Thymus (tissue), 11 donors: ENCODE measurements around the gene BCAT1. TPM values are rescaled to one million over a fixed set of nuclear protein-coding genes. Genes with fewer than 3 reads are reported as not detected.
"Not testable (repeated sequence)": the region's sequence is repeated elsewhere in the genome, so short reads cannot be mapped to it uniquely, and the experiment has no call there.

ENCODE experiments used
- DNase-seq, 9 donors: peaks; one replicate each; pipeline ENCODE4 v3.0.0-alpha.2; 2013; ENCODE audit warnings: low spot score in 9 of 9, low read depth in 6 of 9, missing footprints in 1 of 9
- H3K27ac ChIP-seq, 2 donors: one replicate each; pipeline ENCODE4 v1.5.1; 2013; ENCODE audit warnings: control low read depth in 1 of 2, low read depth in 1 of 2, low read length in 1 of 2, mild to moderate bottlenecking in 1 of 2, moderate library complexity in 1 of 2
- H3K27me3 ChIP-seq, 2 donors: one replicate each; pipeline ENCODE4 v1.5.1; 2013; ENCODE audit warnings: low read length in 1 of 2; ENCODE audit not compliant: control insufficient read depth in 2 of 2, insufficient read depth in 1 of 2
- H3K36me3 ChIP-seq, 2 donors: one replicate each; pipeline ENCODE4 v1.5.1; 2013; ENCODE audit warnings: low read length in 1 of 2, mild to moderate bottlenecking in 1 of 2, moderate library complexity in 1 of 2; ENCODE audit not compliant: control insufficient read depth in 2 of 2, insufficient read depth in 2 of 2
- H3K4me1 ChIP-seq, 2 donors: one replicate each; pipeline ENCODE4 v1.5.1; 2013; ENCODE audit warnings: low read length in 2 of 2; ENCODE audit not compliant: control insufficient read depth in 2 of 2, insufficient read depth in 2 of 2
- H3K4me3 ChIP-seq, 2 donors: one replicate each; pipeline ENCODE4 v1.5.1; 2013; ENCODE audit warnings: low read length in 2 of 2, control low read depth in 1 of 2, mild to moderate bottlenecking in 1 of 2
- H3K9me3 ChIP-seq, 2 donors: one replicate each; pipeline ENCODE4 v1.5.1; 2013; ENCODE audit warnings: low read length in 1 of 2, mild to moderate bottlenecking in 1 of 2; ENCODE audit not compliant: control insufficient read depth in 2 of 2, insufficient read depth in 1 of 2
- WGBS: extraction: QIAGEN DNeasy Blood & Tissue Kit; methylation state at CpG from one replicate; pipeline ENCODE4 v1.1.7; 2013; 5-methylcytosine and 5-hydroxymethylcytosine counted together
- polyA plus RNA-seq: library from polyadenylated mRNA; stranded (reverse); fragments of 200-250 nt; gene quantifications from one replicate; pipeline ENCODE4 v1.2.3, GENCODE V29; 2013
- total RNA-seq: library from RNA; stranded (reverse); fragments of 120-200 nt; gene quantifications from one replicate; pipeline ENCODE4 v1.2.4, GENCODE V29; 2013
- donor health status: healthy.

The BCAT1 gene
- total and polyA plus RNA-seq, 2 donors: 6.0 to 18.5 TPM

DNA sequence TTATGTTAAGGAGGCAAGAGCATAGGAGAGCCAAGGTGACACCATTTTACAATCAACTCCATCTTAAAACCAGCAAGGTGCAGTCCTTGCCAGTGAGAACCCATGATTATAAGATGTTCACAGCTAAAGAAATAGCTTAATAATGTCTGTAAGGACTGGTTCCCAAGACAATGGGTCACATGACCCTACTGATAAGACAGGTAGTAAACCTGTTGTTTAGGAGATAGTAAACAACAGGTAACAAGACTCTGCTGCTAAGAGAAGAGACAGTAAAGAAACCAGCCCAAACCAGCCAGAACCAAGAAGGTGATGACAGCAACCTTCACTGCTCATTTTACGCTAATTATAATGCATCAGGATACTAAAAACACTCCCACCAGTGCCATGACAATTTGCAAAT lies 23.2 kb upstream of the BCAT1 start:
- H3K27ac ChIP-seq: no peak overlapping the region
- no peaks in the 10 kb centered on the region for H3K36me3 ChIP-seq
- H3K9me3 ChIP-seq: no peaks in the 10 kb centered on the region
- H3K4me1 ChIP-seq: no peaks in the 10 kb centered on the region
- no peak for DNase-seq
- WGBS: 98% methylated on average over 1 of the region's 1 CpG
- no peak overlapping the region for H3K4me3 ChIP-seq
- H3K27me3 ChIP-seq: no peaks in the 10 kb centered on the region

DNA sequence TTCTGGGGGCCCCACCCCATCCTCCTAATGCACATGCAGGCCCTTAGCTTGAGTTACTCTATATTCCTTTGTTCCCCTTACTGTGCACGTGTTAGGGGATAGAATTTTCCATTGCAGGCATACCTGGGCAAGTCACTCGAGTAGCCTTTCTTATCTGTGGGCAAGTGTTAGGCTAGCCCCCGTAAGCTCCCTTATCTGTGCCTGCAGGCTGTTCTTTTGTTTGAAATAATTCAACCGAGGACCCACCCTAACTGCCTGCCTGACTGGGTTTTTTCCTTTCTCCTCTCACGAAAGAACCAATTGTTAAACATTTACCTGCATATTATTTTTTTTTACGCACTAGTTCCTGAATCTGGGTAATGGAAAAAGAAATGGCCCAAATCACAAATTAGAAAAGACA lies 21.3 kb upstream of the BCAT1 start:
- no peaks in the 10 kb centered on the region for H3K27me3 ChIP-seq
- DNase-seq: no peak
- 90% methylated on average over 6 of the region's 6 CpGs for WGBS
- no peaks in the 10 kb centered on the region for H3K36me3 ChIP-seq
- no peak overlapping the region for H3K4me3 ChIP-seq
- no peak overlapping the region for H3K27ac ChIP-seq
- no peaks in the 10 kb centered on the region for H3K9me3 ChIP-seq
- no peaks in the 10 kb centered on the region for H3K4me1 ChIP-seq

DNA sequence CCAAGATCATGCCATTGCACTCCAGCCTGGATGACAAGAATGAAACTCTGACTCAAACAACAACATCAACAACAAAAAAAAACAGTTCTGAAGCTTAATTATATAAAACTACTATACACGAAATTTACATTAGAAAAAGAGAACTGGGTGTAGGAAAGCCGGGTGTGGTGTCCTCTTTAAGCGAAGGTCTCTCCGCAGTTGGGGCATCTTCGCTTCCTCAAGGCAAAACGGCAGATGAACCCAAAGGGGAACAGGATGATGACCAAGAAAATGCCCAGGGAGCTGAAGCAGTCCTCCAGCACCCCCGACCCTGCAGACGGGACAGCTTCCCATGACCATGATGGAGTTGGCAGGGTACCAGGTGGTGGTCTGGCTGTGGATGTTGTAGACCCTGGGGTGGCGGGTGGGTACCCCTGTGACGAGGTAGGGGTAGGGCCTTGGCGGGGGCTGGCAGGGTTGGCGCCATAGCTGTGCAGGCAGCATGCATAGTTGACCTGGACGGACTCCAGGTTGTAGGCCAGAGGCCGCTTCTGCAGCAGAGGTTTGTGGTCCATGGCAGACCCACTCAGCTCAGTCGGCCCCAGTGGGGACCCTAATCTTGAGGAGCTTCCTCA lies 18.2 kb upstream of the BCAT1 start:
- Histone ChIP-seq H3K4me3 (no peak overlapping the region), H3K27ac (no peak overlapping the region), H3K36me3 (no peaks in the 10 kb centered on the region), H3K9me3 (peaks cover 0 to 3% of the 10 kb centered on the region in 2 donors), H3K27me3 (no peaks in the 10 kb centered on the region), H3K4me1 (no peaks in the 10 kb centered on the region)
- DNase-seq: no peak
- WGBS: 97% methylated on average over 15 of the region's 15 CpGs

DNA sequence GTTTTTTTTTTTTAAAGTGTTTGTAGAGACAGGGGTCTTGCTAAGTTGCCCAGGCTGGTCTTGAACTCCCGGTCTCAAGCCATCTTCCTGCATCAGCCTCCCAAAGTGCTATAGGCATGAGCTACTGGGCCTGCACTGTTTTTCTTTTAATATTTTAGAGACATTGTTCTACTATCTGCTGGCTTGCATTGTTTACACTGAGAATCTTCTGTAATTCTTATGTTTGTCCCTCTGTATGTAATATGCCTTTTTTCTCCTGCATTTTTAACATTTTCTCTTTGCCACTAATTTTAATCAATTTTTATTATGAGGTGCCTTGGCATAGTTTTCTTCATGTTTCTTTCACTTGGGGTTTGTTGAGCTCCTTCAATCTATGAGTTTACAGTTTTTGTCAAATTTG lies 15.4 kb upstream of the BCAT1 start:
- WGBS: 98% methylated on average over 1 of the region's 1 CpG
- no peak overlapping the region for H3K27ac ChIP-seq

DNA sequence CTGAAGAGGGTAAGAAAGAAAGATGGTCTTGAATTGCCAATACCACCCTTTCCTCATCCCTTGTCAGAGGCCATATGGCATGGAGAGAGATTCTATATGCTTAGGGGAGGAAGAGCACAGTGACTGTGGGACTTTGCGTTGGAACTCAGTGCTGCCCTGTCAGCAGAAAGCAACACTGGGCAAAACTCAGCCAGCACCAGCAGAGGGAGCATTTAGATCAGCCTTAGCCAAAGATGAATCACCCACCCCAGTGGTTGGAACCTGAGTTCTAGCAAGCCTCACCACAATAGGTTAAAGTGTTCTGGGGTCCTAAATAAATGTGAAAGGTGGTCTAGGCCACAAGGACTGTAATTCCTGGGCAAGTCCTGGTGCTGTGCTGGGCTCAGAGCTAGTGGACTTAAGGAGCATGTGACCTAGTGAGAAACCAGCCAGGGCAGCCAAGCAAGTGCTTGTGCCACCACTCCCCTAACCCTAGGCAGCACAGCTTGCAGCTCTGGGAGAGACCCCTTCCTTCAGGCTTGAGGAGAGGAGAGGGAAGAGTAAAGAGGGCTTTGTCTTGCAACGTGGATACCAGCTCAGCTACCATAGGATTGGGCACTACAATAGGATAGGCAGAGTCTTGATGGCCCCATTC lies 11.4 kb upstream of the BCAT1 start:
- Histone ChIP-seq H3K36me3 (no peaks in the 10 kb centered on the region), H3K27ac (no peak overlapping the region), H3K27me3 (no peaks in the 10 kb centered on the region), H3K9me3 (peaks cover 0 to 3% of the 10 kb centered on the region in 2 donors), H3K4me3 (no peak overlapping the region), H3K4me1 (no peaks in the 10 kb centered on the region)
- WGBS: 52% methylated on average over 2 of the region's 2 CpGs
- DNase-seq: peak in 5 of 9 donors; percentile 26 to 68 (median 42)

More for the DNA sequence above, 15.4 kb upstream of the BCAT1 start:
- DNase-seq: no peak
- Histone ChIP-seq H3K27me3 (no peaks in the 10 kb centered on the region), H3K4me3 (no peak overlapping the region), H3K36me3 (no peaks in the 10 kb centered on the region), H3K9me3 (peaks cover 0 to 3% of the 10 kb centered on the region in 2 donors), H3K4me1 (no peaks in the 10 kb centered on the region)

DNA sequence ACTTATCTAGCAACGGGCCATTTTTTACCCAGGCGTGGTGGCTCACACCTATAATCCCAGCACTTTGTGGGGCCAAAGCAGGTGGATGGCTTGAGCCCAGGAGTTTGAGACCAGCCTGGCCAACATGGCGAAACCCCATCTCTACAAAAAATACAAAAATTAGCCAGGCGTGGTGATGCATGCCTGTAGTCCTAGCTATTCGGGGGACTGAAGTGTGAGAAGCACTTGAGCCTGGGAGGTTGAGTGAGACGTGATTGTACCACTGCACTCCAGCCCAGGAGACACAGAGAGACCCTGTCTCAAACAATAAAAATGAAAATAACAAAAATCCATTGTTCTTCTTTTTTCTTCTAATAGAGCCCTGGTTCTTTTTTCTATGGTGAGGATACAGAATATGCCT lies 7.5 kb upstream of the BCAT1 start:
- not testable (repeated sequence) for H3K36me3 ChIP-seq, H3K27me3 ChIP-seq, DNase-seq, H3K4me3 ChIP-seq, H3K9me3 ChIP-seq, H3K27ac ChIP-seq, H3K4me1 ChIP-seq
- 97% methylated on average over 6 of the region's 6 CpGs for WGBS

DNA sequence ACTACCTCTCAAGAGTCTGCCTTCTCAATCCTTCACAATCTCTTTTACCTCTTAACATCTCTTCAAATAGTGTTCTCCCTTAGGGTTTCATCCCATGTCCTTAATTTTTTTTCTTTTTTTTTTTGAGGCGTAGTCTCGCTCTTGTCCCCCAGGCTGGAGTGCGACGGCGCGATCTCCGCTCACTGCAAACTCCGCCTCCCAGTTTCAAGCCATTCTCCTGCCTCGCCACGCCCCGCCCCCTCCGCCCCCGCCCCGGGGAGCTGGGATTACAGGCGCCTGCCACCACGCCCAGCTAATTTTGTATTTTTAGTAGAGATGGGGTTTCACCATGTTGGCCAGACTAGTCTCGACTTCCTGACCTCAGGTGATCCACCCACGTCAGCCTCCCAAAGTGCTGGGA lies 7.0 kb upstream of the BCAT1 start:
- DNase-seq: no peak
- 95% methylated on average over 18 of the region's 18 CpGs for WGBS
- no peaks in the 10 kb centered on the region for H3K27me3 ChIP-seq
- no peaks in the 10 kb centered on the region for H3K4me1 ChIP-seq
- no peak overlapping the region for H3K4me3 ChIP-seq
- H3K9me3 ChIP-seq: no peaks in the 10 kb centered on the region
- H3K36me3 ChIP-seq: no peaks in the 10 kb centered on the region
- H3K27ac ChIP-seq: no peak overlapping the region

DNA sequence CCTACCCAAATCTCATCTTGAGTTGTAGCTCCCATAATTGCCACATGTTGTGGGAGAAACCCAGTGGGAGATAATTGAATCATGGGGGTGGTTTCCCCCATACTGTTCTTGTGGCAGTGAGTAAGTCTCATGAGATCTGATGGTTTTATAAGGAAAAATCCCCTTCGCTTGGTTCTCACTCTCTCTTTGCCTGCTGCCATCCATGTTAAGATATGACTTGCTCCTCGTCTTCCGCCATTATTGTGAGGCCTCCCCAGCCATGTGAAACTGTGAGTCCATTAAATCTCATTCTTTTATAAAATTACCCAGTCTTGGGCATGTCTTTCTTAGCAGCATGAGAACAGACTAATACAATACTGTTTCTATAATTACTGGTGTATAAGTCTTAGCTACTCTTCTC lies 6.5 kb upstream of the BCAT1 start:
- 95% methylated on average over 3 of the region's 3 CpGs for WGBS
- Histone ChIP-seq H3K9me3 (no peaks in the 10 kb centered on the region), H3K4me3 (no peak overlapping the region), H3K4me1 (no peaks in the 10 kb centered on the region), H3K27ac (no peak overlapping the region), H3K27me3 (no peaks in the 10 kb centered on the region), H3K36me3 (no peaks in the 10 kb centered on the region)
- no peak for DNase-seq

DNA sequence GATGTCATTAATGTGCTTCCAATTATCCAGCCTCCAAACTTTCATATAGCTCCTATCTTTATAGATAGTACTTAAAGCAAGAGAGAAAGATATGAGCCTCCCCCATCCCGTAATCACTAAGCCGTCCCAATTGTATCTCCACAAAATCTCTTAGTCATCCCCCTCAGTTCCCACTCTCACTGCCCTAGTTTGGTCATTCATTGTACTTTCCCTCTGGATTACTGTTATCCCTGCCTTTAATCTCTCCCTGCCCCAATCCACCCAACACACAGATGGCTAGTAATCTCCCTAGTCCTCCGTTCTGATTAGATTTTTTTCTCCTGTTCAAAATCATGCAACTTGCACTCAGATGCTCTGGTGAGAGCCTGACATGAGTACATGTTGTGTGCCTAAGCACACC lies 5.4 kb upstream of the BCAT1 start:
- no peaks in the 10 kb centered on the region for H3K9me3 ChIP-seq
- no peak for DNase-seq
- no peak overlapping the region for H3K4me3 ChIP-seq
- no peak overlapping the region for H3K27ac ChIP-seq
- 97% methylated on average over 3 of the region's 3 CpGs for WGBS
- no peaks in the 10 kb centered on the region for H3K36me3 ChIP-seq
- peaks cover 0 to 3% of the 10 kb centered on the region in 2 donors for H3K4me1 ChIP-seq
- no peaks in the 10 kb centered on the region for H3K27me3 ChIP-seq
